Measurements from ENCODE around the gene RECQL.

The RECQL gene

DNA sequence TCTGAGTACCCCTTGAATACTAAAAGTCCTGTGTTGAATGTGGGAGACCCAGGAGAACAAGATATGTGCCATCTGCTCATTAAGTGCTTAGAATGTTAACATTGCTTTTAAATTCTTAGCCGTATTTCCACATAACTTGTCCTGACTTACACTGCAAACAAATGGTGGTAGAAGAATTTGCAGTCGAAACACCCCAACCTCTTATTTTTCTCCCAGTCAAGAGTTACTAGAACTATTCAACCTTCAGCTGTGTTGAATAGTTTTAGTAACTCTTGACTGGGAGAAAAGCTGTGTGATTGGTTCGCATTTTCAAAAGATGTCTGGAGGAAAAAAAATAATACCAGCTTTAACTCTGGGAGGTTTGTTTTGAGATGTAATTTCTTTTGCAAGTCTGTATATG, 17.0 kb upstream of the RECQL start:
- H3K4me1 ChIP-seq = no peaks in the 10 kb centered on the region
- peaks cover 0 to 5% (median 0%) of the 10 kb centered on the region in 11 experiments; a peak in 1 of 22 replicates for H4K20me1 ChIP-seq
- no peak overlapping the region for H3K27ac ChIP-seq
- H3K36me3 ChIP-seq = peaks cover 22 to 61% (median 45%) of the 10 kb centered on the region in 11 experiments
- no peak overlapping the region for H3K4me3 ChIP-seq
- H3K9me3 ChIP-seq (replicated peaks in 1 of 11) = 0 out of 22 replicates have a peak, but pooled peaks cover 0 to under 1% (median 0%) of the 10 kb centered on the region in 11 experiments
- H3K9ac ChIP-seq = no peak overlapping the region
- TF ChIP-seq Cebpa-rat (IDR thresholded peaks at IDR 0.05) = no peak
- no peak overlapping the region for H3K4me2 ChIP-seq
- no peaks in the 10 kb centered on the region for H3K27me3 ChIP-seq

DNA sequence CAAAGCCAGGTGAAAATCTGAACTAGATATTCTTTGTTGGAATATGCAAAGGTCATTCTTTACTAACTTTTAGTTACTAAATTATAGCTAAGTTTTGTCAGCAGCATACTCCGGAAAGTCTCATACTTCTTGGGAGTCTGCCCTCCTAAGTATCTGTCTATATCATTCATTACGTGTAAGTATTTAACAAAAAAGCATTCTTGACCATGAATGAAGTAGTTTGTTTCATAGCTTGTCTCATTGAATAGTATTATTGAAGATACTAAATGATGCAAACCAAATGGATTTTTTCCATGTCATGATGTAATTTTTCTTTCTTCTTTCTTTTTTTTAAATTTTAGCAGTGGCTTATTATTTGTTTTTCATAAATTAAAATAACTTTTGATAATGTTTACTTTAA, 14.8 kb upstream of the RECQL start:
- H3K27ac ChIP-seq = no peak overlapping the region
- no peak overlapping the region for H3K4me3 ChIP-seq
- no peaks in the 10 kb centered on the region for H3K9me3 ChIP-seq (replicated peaks in 1 of 11)
- no peak for TF ChIP-seq Cebpa-rat (IDR thresholded peaks at IDR 0.05)
- no peaks in the 10 kb centered on the region for H3K27me3 ChIP-seq
- peaks cover 44 to 82% (median 67%) of the 10 kb centered on the region in 11 experiments for H3K36me3 ChIP-seq
- peaks cover 0 to 8% (median 0%) of the 10 kb centered on the region in 11 experiments; a peak in 1 of 22 replicates for H4K20me1 ChIP-seq
- H3K4me1 ChIP-seq = no peaks in the 10 kb centered on the region
- H3K9ac ChIP-seq = no peak overlapping the region
- no peak overlapping the region for H3K4me2 ChIP-seq

DNA sequence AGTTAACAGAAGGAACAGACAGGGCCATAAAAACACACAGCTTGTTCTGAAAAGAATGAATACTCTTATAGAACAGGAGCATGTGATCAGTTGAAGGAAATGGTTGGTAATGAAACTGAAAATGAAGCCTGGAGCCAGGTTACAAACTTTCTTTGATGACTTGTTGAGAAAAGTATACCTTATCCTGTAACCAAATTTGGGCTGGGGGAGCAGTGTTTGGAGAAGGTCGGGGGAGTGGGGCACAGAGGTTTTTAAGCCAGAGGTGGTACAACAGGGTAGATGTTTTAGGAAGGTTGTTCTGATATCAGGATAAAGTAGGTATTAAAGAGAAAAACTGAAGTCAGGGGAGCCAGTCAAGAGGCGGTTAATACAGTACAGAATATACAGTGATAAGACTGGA, 8.3 kb upstream of the RECQL start:
- no peak for TF ChIP-seq Cebpa-rat (IDR thresholded peaks at IDR 0.05)
- no peak overlapping the region for H3K4me3 ChIP-seq
- no peaks in the 10 kb centered on the region for H3K9me3 ChIP-seq (replicated peaks in 1 of 11)
- H3K27ac ChIP-seq = no peak overlapping the region
- H3K27me3 ChIP-seq = no peaks in the 10 kb centered on the region
- peaks cover 57 to 74% (median 70%) of the 10 kb centered on the region in 11 experiments for H3K36me3 ChIP-seq
- peaks cover 0 to 11% (median 0%) of the 10 kb centered on the region in 10 experiments; a peak in 1 of 20 replicates for H3K4me1 ChIP-seq
- H3K4me2 ChIP-seq = no peak overlapping the region
- no peak overlapping the region for H3K9ac ChIP-seq
- peaks cover 0 to 40% (median 16%) of the 10 kb centered on the region in 11 experiments; a peak in 15 of 22 replicates for H4K20me1 ChIP-seq

DNA sequence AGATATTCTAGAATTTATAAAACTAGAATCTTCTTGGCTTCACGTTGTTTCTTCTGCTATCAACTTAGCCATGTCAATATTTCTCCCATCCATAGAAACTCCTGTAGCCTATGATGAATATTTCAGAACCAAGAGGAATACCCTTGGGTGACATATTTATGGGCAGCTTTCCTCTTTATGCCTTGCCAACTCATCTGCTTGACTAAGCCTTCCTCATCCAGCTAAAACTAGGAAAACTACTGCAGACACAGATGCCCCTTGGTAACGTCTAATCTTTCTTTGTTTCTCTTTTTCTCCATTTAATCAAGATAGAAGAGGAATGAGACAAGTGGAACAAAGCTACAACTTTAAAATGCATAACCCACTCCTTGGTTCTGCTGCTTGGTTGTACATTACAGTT, 6.4 kb upstream of the RECQL start:
- Histone ChIP-seq H3K36me3 (peaks cover 43 to 66% (median 52%) of the 10 kb centered on the region in 11 experiments), H3K4me3 (no peak overlapping the region), H3K9me3 (replicated peaks in 1 of 11) (no peaks in the 10 kb centered on the region), H3K27me3 (no peaks in the 10 kb centered on the region), H3K27ac (no peak overlapping the region), H4K20me1 (peaks cover 9 to 48% (median 34%) of the 10 kb centered on the region in 11 experiments; a peak in 18 of 22 replicates), H3K4me2 (no peak overlapping the region), H3K4me1 (peaks cover 10 to 21% (median 15%) of the 10 kb centered on the region in 10 experiments), H3K9ac (no peak overlapping the region)
- TF ChIP-seq Cebpa-rat (IDR thresholded peaks at IDR 0.05) = no peak

DNA sequence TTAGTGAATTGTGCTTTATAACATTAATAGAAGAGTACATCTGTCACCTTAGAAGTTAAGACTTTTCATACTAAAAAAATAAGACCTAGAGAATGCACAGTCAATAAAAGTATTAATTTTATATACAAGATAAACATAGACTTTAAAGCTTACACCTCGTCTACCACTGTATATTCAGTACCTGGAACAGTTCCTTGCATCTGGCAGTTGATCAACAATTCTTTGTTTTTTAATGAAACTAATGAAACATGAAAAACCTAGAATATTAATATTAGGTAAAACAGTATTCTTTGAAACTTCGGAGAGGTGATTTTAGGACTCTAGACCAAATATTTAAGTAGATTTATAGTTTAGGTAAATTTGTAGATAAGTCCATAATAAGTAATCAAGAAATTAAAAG, 4.5 kb upstream of the RECQL start:
- H3K36me3 ChIP-seq = peaks cover 26 to 49% (median 34%) of the 10 kb centered on the region in 11 experiments
- TF ChIP-seq Cebpa-rat (IDR thresholded peaks at IDR 0.05) = no peak
- H3K9me3 ChIP-seq (replicated peaks in 1 of 11) = no peaks in the 10 kb centered on the region
- H3K4me1 ChIP-seq = peaks cover 15 to 27% (median 20%) of the 10 kb centered on the region in 10 experiments
- H3K4me2 ChIP-seq = no peak overlapping the region
- H3K27me3 ChIP-seq = no peaks in the 10 kb centered on the region
- no peak overlapping the region for H3K4me3 ChIP-seq
- H3K9ac ChIP-seq = no peak overlapping the region
- H4K20me1 ChIP-seq = peaks cover 9 to 54% (median 39%) of the 10 kb centered on the region in 11 experiments; a peak in 18 of 22 replicates
- no peak overlapping the region for H3K27ac ChIP-seq

DNA sequence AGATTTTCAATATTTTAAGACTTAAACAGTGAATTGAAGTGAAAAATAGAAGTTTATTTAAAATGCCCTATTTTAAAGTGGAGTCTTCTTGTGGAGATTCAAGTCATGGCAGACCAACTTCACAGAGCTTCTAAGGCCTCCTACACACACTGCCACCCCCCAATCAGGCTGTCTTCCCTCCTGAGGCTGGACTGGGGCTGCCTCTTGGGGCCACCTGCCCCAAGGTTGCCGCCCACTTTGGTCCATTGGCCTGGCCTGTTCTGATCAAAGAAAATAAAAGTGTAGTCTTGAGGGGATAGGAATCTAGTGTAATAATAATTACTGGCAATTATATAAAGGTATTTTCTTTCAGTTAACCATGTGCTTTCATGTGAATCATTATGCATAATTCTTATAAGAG, 1.4 kb upstream of the RECQL start:
- Histone ChIP-seq H3K4me2 (peak overlapping the region; percentile 75 to 96 (median 90)), H3K9ac (peak overlapping the region; percentile 91 to 96 (median 94); a peak in 21 of 22 replicates), H3K4me1 (peaks cover 27 to 52% (median 35%) of the 10 kb centered on the region in 10 experiments), H3K9me3 (replicated peaks in 1 of 11) (no peaks in the 10 kb centered on the region), H4K20me1 (peaks cover 9 to 53% (median 39%) of the 10 kb centered on the region in 11 experiments; a peak in 18 of 22 replicates), H3K27me3 (no peaks in the 10 kb centered on the region), H3K4me3 (peak overlapping the region; percentile 89 to 98 (median 97); a peak in 18 of 20 replicates), H3K36me3 (peaks cover 15 to 35% (median 21%) of the 10 kb centered on the region in 11 experiments), H3K27ac (peak overlapping the region in 3 of 11 experiments; percentile 91 to 93 (median 92); a peak in 3 of 22 replicates)
- TF ChIP-seq Cebpa-rat (IDR thresholded peaks at IDR 0.05) = no peak

DNA sequence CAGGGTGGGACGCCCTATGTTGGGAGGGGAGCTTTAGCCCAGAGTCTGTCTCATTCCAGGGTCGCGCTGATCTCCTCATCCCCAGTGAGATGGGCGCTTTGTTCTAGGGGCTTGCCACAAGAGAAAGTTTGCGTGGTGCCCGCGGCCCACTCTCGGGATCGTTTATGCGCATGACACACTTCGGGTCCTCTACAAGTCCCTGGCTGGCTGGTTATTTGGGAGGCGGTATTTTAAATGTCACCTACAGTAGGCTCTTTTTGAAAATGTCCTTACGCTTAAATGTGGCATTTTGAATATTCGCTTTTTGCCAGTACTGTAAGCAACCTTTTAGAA, 695 bp upstream of the RECQL start:
- no peaks in the 10 kb centered on the region for H3K9me3 ChIP-seq (replicated peaks in 1 of 11)
- H3K27ac ChIP-seq = peak overlapping the region; percentile 87 to 95 (median 92)
- peaks cover 19 to 35% (median 21%) of the 10 kb centered on the region in 11 experiments for H3K36me3 ChIP-seq
- H4K20me1 ChIP-seq = peaks cover 9 to 47% (median 39%) of the 10 kb centered on the region in 11 experiments; a peak in 18 of 22 replicates
- TF ChIP-seq Cebpa-rat (IDR thresholded peaks at IDR 0.05) = no peak
- peak overlapping the region; percentile 91 to 96 (median 94) for H3K9ac ChIP-seq
- H3K27me3 ChIP-seq = no peaks in the 10 kb centered on the region
- H3K4me2 ChIP-seq = peak overlapping the region; percentile 75 to 96 (median 90)
- H3K4me3 ChIP-seq = peak overlapping the region; percentile 89 to 98 (median 97)
- H3K4me1 ChIP-seq = peaks cover 27 to 52% (median 35%) of the 10 kb centered on the region in 10 experiments

DNA sequence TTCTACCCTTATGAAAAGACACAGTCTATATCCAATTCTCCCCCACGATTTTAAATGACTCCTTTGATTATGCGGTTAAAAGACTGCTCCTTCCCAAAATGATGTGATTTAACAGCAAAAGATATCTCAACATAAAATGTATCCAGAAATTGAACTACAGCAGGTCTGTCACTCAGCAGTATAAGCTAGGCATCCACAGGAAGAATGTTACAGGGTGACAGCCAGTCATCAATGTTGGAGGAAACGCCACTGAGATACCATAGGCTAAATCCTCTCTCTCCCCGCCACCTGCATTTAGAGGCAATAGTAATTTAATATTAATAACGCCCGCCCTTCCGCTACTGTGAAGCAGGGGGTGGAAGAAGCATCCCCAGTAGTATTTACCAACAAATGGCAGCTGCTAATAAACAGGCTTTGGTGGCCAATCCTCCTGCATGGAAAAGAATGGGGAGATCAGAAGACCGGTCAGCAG, 613 bp downstream of the RECQL start:
- Histone ChIP-seq H3K4me3 (peak overlapping the region; percentile 89 to 98 (median 97)), H3K9ac (peak overlapping the region; percentile 91 to 96 (median 94)), H3K4me1 (peaks cover 27 to 52% (median 35%) of the 10 kb centered on the region in 10 experiments), H3K36me3 (peaks cover 32 to 48% (median 34%) of the 10 kb centered on the region in 11 experiments), H3K27me3 (no peaks in the 10 kb centered on the region), H3K4me2 (peak overlapping the region; percentile 79 to 99 (median 93)), H3K27ac (peak overlapping the region; percentile 87 to 95 (median 92)), H4K20me1 (peaks cover 5 to 38% (median 34%) of the 10 kb centered on the region in 11 experiments; a peak in 18 of 22 replicates), H3K9me3 (replicated peaks in 1 of 11) (no peaks in the 10 kb centered on the region)
- TF ChIP-seq Cebpa-rat (IDR thresholded peaks at IDR 0.05) = no peak

DNA sequence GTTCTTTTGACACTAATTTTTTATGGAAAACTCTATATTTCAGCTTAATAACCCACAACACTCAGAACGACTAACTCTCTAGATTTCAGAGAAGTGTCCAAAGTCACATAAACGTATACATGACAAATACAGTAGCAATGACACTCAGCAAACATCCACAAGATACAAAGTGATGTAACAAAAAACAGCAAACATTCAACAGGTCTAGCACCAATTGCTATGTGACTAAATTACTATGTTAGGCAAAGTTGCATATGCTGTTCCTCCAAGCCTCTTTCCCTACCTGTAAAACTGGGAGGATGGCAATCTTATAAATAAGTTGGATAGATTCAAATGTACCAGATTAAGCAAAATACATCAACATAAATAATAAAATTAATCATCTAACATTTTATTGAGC, 1.7 kb downstream of the RECQL start:
- H3K9ac ChIP-seq = peak overlapping the region in 5 of 11 experiments; percentile 93 to 96 (median 94); a peak in 7 of 22 replicates
- H3K4me3 ChIP-seq = peak overlapping the region; percentile 89 to 98 (median 97); a peak in 13 of 20 replicates

More for the DNA sequence above, 1.7 kb downstream of the RECQL start:
- peaks cover 0 to 28% (median 26%) of the 10 kb centered on the region in 11 experiments; a peak in 18 of 22 replicates for H4K20me1 ChIP-seq
- peaks cover 27 to 50% (median 35%) of the 10 kb centered on the region in 10 experiments for H3K4me1 ChIP-seq
- no peaks in the 10 kb centered on the region for H3K27me3 ChIP-seq
- H3K36me3 ChIP-seq = peaks cover 42 to 55% (median 44%) of the 10 kb centered on the region in 11 experiments
- H3K27ac ChIP-seq = peak overlapping the region in 1 of 11 experiments; percentile 92; a peak in 3 of 22 replicates
- H3K4me2 ChIP-seq = peak overlapping the region; percentile 79 to 99 (median 93); a peak in 21 of 22 replicates
- no peaks in the 10 kb centered on the region for H3K9me3 ChIP-seq (replicated peaks in 1 of 11)
- TF ChIP-seq Cebpa-rat (IDR thresholded peaks at IDR 0.05) = no peak

All from BLaER1 treated with 17β-estradiol and CSF1 and Interleukin-3, amounts not matched to agents 10 nM and 100 nM (cell line).